Esophagus squamous epithelium (tissue), 5 donors: ENCODE measurements around the gene SPATA9. TPM values are rescaled to one million over a fixed set of nuclear protein-coding genes. Genes with fewer than 3 reads are reported as not detected.
"Not testable (repeated sequence)": the region's sequence is repeated elsewhere in the genome, so short reads cannot be mapped to it uniquely, and the experiment has no call there.

Source experiments
- DNase-seq: peaks from one replicate; lab custom pipeline; 2025; lab: John Stamatoyannopoulos, UW
- H3K27ac ChIP-seq, 4 donors: fragments of 200-600 bp; sonication (generic); one replicate each; pipeline ENCODE4 v1.5.1; 2016 to 2019; ENCODE audit warnings: mild to moderate bottlenecking in 1 of 4
- H3K27me3 ChIP-seq, 4 donors: fragments of 200-600 bp; sonication (generic); 1 replicate in 3 of 4; 2 replicates in 1 of 4; pipeline versions ENCODE4 v1.5.1 to v1.6.0; 2017 to 2021; ENCODE audit warnings: antibody characterized with exemption in 1 of 4
- H3K36me3 ChIP-seq, 3 donors: fragments of 200-600 bp; sonication (generic); one replicate each; pipeline ENCODE4 v1.5.1; 2016 to 2019
- H3K4me1 ChIP-seq, 3 donors: fragments of 200-600 bp; sonication (generic); one replicate each; pipeline ENCODE4 v1.5.1; 2017 to 2019
- H3K4me3 ChIP-seq, 4 donors: fragments of 200-600 bp; sonication (generic); 1 replicate in 3 of 4; 2 replicates in 1 of 4; pipeline ENCODE4 v1.5.1; 2016 to 2019; ENCODE audit warnings: mild to moderate bottlenecking in 2 of 4, moderate library complexity in 1 of 4
- H3K9me3 ChIP-seq, 3 donors: fragments of 200-600 bp; sonication (generic); one replicate each; pipeline ENCODE4 v1.5.1; 2016 to 2019
- CTCF ChIP-seq, 6 experiments: fragments of 450-650 bp in 4 of 6; fragments of 200-600 bp in 2 of 6; sonication (generic) in 2 of 6; IDR thresholded peaks; one replicate each; pipeline ENCODE4 v1.5.1; 2016 to 2019; ENCODE audit warnings: antibody characterized with exemption in 6 of 6, mild to moderate bottlenecking in 4 of 6, moderate library complexity in 4 of 6
- POLR2A ChIP-seq, 4 donors: fragments of 450-650 bp; IDR thresholded peaks; one replicate each; pipeline ENCODE4 v1.6.1; 2017; ENCODE audit warnings: antibody characterized with exemption in 4 of 4, mild to moderate bottlenecking in 4 of 4, moderate library complexity in 3 of 4
- WGBS, 2 donors: methylation state at CpG; one replicate each; pipeline ENCODE4 v1.1.5; 2018; 5-methylcytosine and 5-hydroxymethylcytosine counted together
- intact Hi-C: fragments of 100-400 bp; cut with DNase I; formaldehyde crosslinking; loops from one replicate; pipeline ENCODE4 v1.15.0; 2022
- total RNA-seq, 4 donors: library from RNA; depleted of rRNA; stranded (reverse); fragments of >200 nt; gene quantifications; one replicate each; pipeline ENCODE4 v1.1.0, GENCODE V29; 2016
- donor health status: DM: yes; HTN: yes; CAD: no.

SPATA9 gene
- total RNA-seq, 4 donors from 2014 or later = not detected

- TF ChIP-seq CTCF (IDR thresholded peaks at IDR 0.05) (no peak), POLR2A (IDR thresholded peaks at IDR 0.05) (no peak)
- 70 to 72% methylated on average over 12 of the region's 12 CpGs for WGBS, 2 donors
- H3K27me3 ChIP-seq = no peaks in the 10 kb centered on the region
- no peaks in the 10 kb centered on the region for H3K9me3 ChIP-seq
- intact Hi-C loops = loop anchor here (5.0 kb wide), 1 partner anchor 199 kb away; no protein-coding TSS in a partner anchor
- H3K4me3 ChIP-seq = peak overlapping the region in 1 of 4 donors; percentile 76
- DNase-seq = no peak
- H3K27ac ChIP-seq = peak overlapping the region; percentile 90 to 98 (median 94)
- H3K4me1 ChIP-seq = peaks cover 0 to 29% (median 10%) of the 10 kb centered on the region in 3 donors
- peaks cover 0 to 6% (median 0%) of the 10 kb centered on the region in 3 donors for H3K36me3 ChIP-seq
These were observed 34.6 kb downstream of the SPATA9 start for GRCh38 chr5:95647886-95648860.

DNA sequence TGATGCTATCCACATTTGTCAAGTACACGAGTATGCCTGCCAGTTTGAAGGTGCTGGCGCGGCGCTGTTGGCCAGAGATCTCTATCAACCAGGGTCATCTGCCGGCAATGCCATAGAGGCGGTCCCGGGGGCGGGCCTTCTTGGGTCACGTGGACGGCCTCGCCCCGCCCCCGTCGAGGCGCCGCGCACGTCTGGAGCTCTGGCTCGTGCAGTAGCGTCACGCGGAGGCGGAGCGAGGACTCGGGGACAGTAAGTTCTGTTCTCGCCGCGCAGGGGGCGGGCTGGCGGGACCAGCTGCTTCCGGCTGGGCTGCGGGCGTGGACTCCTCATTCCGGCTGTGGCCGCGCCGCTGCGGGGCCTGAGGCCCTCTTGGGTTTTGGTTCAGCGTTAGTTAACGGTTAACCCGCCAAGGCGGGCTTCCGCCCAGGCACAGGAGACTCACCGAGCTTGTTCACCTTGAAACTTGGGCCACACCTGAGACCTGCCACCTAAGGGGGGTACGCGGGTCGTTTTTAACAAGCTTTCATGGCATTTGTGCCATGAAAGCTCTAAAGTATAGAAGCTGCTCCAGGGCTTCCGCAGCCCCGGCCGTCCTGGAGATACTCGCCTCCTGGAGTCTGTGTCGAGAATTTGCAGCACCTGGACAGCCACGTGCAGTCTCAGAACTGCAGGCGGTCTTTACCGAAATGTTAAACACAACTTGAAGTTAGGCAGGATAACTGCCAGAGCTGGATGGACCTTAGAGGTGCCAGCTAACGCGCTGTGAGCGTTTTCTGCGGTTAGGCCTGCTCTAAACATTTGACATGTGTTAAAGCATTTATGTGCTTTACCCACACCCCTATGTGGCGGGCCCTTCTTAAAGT is 36.0 kb downstream of the SPATA9 start, which contains the start of gene RFESD:
Gene RFESD, plus strand, starts transcription at position 209 of the 863 bp plus-strand sequence. CDS start 5,495 bp downstream, outside the sequence.
- no peaks in the 10 kb centered on the region for H3K27me3 ChIP-seq
- peaks cover 0 to 29% (median 10%) of the 10 kb centered on the region in 3 donors for H3K4me1 ChIP-seq
- intact Hi-C loops = loop anchor here (5.0 kb wide), 1 partner anchor 201 kb away; no protein-coding TSS in a partner anchor
- no peaks in the 10 kb centered on the region for H3K9me3 ChIP-seq
- DNase-seq = peak; percentile 97
- TF ChIP-seq CTCF (IDR thresholded peaks at IDR 0.05) (peak in 3 of 6 experiments; percentile 7 to 26 (median 23)), POLR2A (IDR thresholded peaks at IDR 0.05) (peak in 3 of 4 donors; percentile 45 to 96 (median 96))
- H3K4me3 ChIP-seq = peak within 1 kb of the TSS; percentile 49 to 76 (median 64)
- no peaks in the 10 kb centered on the region for H3K36me3 ChIP-seq
- peak within 1 kb of the TSS; percentile 90 to 98 (median 94) for H3K27ac ChIP-seq
- WGBS, 2 donors = 1 to 4% methylated on average over 11 to 15 of the region's 60 CpGs

- peak; percentile 57 for DNase-seq
- Histone ChIP-seq H3K4me1 (peaks cover 0 to 29% (median 10%) of the 10 kb centered on the region in 3 donors), H3K27ac (peak overlapping the region; percentile 90 to 98 (median 94)), H3K4me3 (peak overlapping the region in 3 of 4 donors; percentile 60 to 76 (median 68))
- whole genome bisulfite sequencing, 2 donors = 79 to 90% methylated on average over 10 to 14 of the region's 17 CpGs
- not testable (repeated sequence) for H3K27me3 ChIP-seq, H3K9me3 ChIP-seq, H3K36me3 ChIP-seq
- intact Hi-C loops = loop anchor here (5.0 kb wide), 1 partner anchor 201 kb away; no protein-coding TSS in a partner anchor
These were observed 36.6 kb downstream of the SPATA9 start for GRCh38 chr5:95646226-95646568.

GRCh38 chr5:95644351-95645042 is 38.3 kb downstream of the SPATA9 start:
- H3K4me3 ChIP-seq = no peak overlapping the region
- H3K27ac ChIP-seq = peak overlapping the region in 3 of 4 donors; percentile 62 to 98 (median 94)
- intact Hi-C loops = loop anchor here (5.0 kb wide), 1 partner anchor 203 kb away; no protein-coding TSS in a partner anchor
- no peaks in the 10 kb centered on the region for H3K9me3 ChIP-seq
- H3K27me3 ChIP-seq = no peaks in the 10 kb centered on the region
- DNase-seq = no peak
- H3K36me3 ChIP-seq = no peaks in the 10 kb centered on the region
- TF ChIP-seq POLR2A (IDR thresholded peaks at IDR 0.05) = no peak
- peak; percentile 51 to 73 (median 66) for TF ChIP-seq CTCF (IDR thresholded peaks at IDR 0.05)
- H3K4me1 ChIP-seq = peaks cover 0 to 29% (median 10%) of the 10 kb centered on the region in 3 donors
- WGBS, 2 donors = 12 to 15% methylated on average over 4 of the region's 4 CpGs
